ENCODE results near the gene ANKH. TPM values are rescaled to one million over a fixed set of nuclear protein-coding genes. Genes with fewer than 3 reads are reported as not detected.

ANKH gene
- total and polyA plus RNA-seq, 2 of the 13 experiments (the other 11 are each of a cell fraction or from before 2014, with no cell fraction given) = 25.0 to 36.0 TPM

GRCh38 chr5:14869668-14870164 lies 1.9 kb downstream of the ANKH start:
- 44% methylated on average over 9 of the region's 9 CpGs for WGBS (ENCODE audit: low lambda C conversion rate)
- Histone ChIP-seq H3K36me3 (replicated peaks in 1 of 2; ENCODE audit: control insufficient read depth in 1 of 2, insufficient read depth in 2 of 2, low read length in 2 of 2) (no peaks in the 10 kb centered on the region), H4K20me1 (ENCODE audit: insufficient read depth, low read length) (no peaks in the 10 kb centered on the region), H3K79me2 (ENCODE audit: insufficient read depth, low read length) (peaks cover 41% of the 10 kb centered on the region), H2AFZ (ENCODE audit: low read length) (no peak overlapping the region), H3K4me2 (ENCODE audit: low read depth, low read length) (peak overlapping the region; percentile 81), H3K27me3 (ENCODE audit: control insufficient read depth in 1 of 2, insufficient read depth in 2 of 2, low read length in 2 of 2) (no peaks in the 10 kb centered on the region; a peak in 2 of 5 replicates), H3K9me3 (ENCODE audit: low read length) (no peaks in the 10 kb centered on the region), H3K27ac (ENCODE audit: extremely low read length, insufficient read depth, low read length) (no peak overlapping the region), H3K4me3 (replicated peaks in 1 of 3; ENCODE audit: insufficient read depth in 1 of 3, low read depth in 2 of 3, low read length in 3 of 3) (peak overlapping the region; percentile 78 to 93 (median 79)), H3K9ac (ENCODE audit: insufficient read depth, low read depth, low read length) (peak overlapping the region; percentile 72; the same call in 1 of the 2 replicates), H3K4me1 (ENCODE audit: insufficient read depth, low read length) (peaks cover 39% of the 10 kb centered on the region)
- ATAC-seq (no peak), DNase-seq (ENCODE audit: low spot score) (no peak), FAIRE-seq (no peak)
- intact Hi-C loops (cut with micrococcal nuclease; ENCODE audit: unreplicated experiment) = loop anchor here (5.0 kb wide), 1 partner anchor 97 kb away; no protein-coding TSS in a partner anchor
- 0 out of 2 replicates have a peak, but pooled peaks have one; percentile 18 for TF ChIP-seq RFX5 (IDR thresholded peaks at IDR 0.05; ENCODE audit: low read depth, low read length)
- TF ChIP-seq MXD3 (CRISPR knock-in tag; IDR thresholded peaks at IDR 0.05) = no peak
- TF ChIP-seq, protein P1, sequence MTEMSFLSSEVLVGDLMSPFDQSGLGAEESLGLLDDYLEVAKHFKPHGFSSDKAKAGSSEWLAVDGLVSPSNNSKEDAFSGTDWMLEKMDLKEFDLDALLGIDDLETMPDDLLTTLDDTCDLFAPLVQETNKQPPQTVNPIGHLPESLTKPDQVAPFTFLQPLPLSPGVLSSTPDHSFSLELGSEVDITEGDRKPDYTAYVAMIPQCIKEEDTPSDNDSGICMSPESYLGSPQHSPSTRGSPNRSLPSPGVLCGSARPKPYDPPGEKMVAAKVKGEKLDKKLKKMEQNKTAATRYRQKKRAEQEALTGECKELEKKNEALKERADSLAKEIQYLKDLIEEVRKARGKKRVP (CRISPR knock-in tag; IDR thresholded peaks at IDR 0.05) = peak in 1 of 2 experiments; percentile 27; a peak in 1 of 4 replicates
- CTCF ChIA-PET (ENCODE audit: low intra/inter-chr PET ratio, low total read pairs) = no interaction called here
- in situ Hi-C loops (cut with HindIII; ENCODE audit: extremely low pct_ligation_motif_present, low pct_unique_long_range_greater_than_20kb) = loop anchor here (5.0 kb wide), 2 partner anchors 142 to 143 kb away; no protein-coding TSS in a partner anchor
- POLR2A ChIA-PET = interaction anchor here (1.1 to 1.3 kb wide), 2 partner anchors 46 to 141 kb away, joined by 3 read pairs; no protein-coding TSS in a partner anchor
- BruUV-seq (replicated peaks) = no TSS peak

DNA sequence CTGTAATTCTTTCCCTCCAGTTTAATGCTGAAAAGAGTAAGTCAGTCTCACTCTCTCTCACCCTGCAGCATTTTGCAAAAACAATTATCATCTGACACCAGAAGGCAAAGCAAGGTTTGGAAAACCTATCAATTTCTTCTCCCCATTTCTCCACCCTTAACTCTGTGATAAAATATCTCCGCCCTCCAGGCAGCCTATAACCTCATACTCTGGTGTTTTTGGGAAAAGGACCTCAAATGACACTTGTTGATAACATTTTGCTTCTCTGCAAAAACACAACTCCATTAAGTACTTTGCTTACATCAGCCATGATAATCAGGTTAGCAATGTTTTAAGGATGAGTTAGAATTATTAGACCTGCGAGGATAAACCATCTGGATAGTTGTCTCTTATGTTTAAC lies 2.3 kb downstream of the ANKH start:
- ATAC-seq (no peak), DNase-seq (ENCODE audit: low spot score) (no peak), FAIRE-seq (no peak)
- H3K9me3 ChIP-seq (ENCODE audit: low read length) = no peaks in the 10 kb centered on the region
- 86% methylated on average over 2 of the region's 2 CpGs for WGBS (ENCODE audit: low lambda C conversion rate)
- H3K27me3 ChIP-seq (ENCODE audit: control insufficient read depth in 1 of 2, insufficient read depth in 2 of 2, low read length in 2 of 2) = no peaks in the 10 kb centered on the region; a peak in 2 of 5 replicates
- H3K27ac ChIP-seq (ENCODE audit: extremely low read length, insufficient read depth, low read length) = no peak overlapping the region
- peak overlapping the region in 1 of 3 experiments; percentile 93; a peak in 3 of 6 replicates for H3K4me3 ChIP-seq (replicated peaks in 1 of 3; ENCODE audit: insufficient read depth in 1 of 3, low read depth in 2 of 3, low read length in 3 of 3)
- H3K4me1 ChIP-seq (ENCODE audit: insufficient read depth, low read length) = peaks cover 39% of the 10 kb centered on the region
- CTCF ChIA-PET (ENCODE audit: low intra/inter-chr PET ratio, low total read pairs) = no interaction called here
- peaks cover 45% of the 10 kb centered on the region for H3K79me2 ChIP-seq (ENCODE audit: insufficient read depth, low read length)
- POLR2A ChIA-PET = interaction anchor here (1.1 kb wide), 1 partner anchor 141 kb away, joined by 3 read pairs; no protein-coding TSS in a partner anchor
- no peak overlapping the region for H2AFZ ChIP-seq (ENCODE audit: low read length)
- no peaks in the 10 kb centered on the region for H3K36me3 ChIP-seq (replicated peaks in 1 of 2; ENCODE audit: control insufficient read depth in 1 of 2, insufficient read depth in 2 of 2, low read length in 2 of 2)
- peak overlapping the region; percentile 81 for H3K4me2 ChIP-seq (ENCODE audit: low read depth, low read length)
- intact Hi-C loops (cut with micrococcal nuclease; ENCODE audit: unreplicated experiment) (no loop called here), in situ Hi-C loops (cut with HindIII; ENCODE audit: extremely low pct_ligation_motif_present, low pct_unique_long_range_greater_than_20kb) (no loop called here)
- TF ChIP-seq TBL1XR1 (IDR thresholded peaks at IDR 0.05; ENCODE audit: borderline replicate concordance, low read length, partially characterized antibody) (no peak), NFKBIZ (CRISPR knock-in tag; IDR thresholded peaks at IDR 0.05) (no peak), ARNT2 (CRISPR knock-in tag; IDR thresholded peaks at IDR 0.05; ENCODE audit: low read depth) (no peak), ZNF44 (CRISPR knock-in tag; IDR thresholded peaks at IDR 0.05) (no peak), ZNF484 (CRISPR knock-in tag; IDR thresholded peaks at IDR 0.05; ENCODE audit: borderline replicate concordance, low read depth) (no peak), ZMYM4 (CRISPR knock-in tag; IDR thresholded peaks at IDR 0.05) (no peak), JARID2 (CRISPR knock-in tag; IDR thresholded peaks at IDR 0.05; ENCODE audit: insufficient replicate concordance) (no peak), ZNF30 (CRISPR knock-in tag; IDR thresholded peaks at IDR 0.05) (no peak), RORA (CRISPR knock-in tag; IDR thresholded peaks at IDR 0.05) (no peak)
- no peaks in the 10 kb centered on the region for H4K20me1 ChIP-seq (ENCODE audit: insufficient read depth, low read length)
- BruUV-seq (replicated peaks) = no TSS peak
- H3K9ac ChIP-seq (ENCODE audit: insufficient read depth, low read depth, low read length) = no peak overlapping the region
